H1 (cell line): ENCODE data around the gene ADAMTS17. TPM values are rescaled to one million over a fixed set of nuclear protein-coding genes. Genes with fewer than 3 reads are reported as not detected.

Experiments used
- CTCF ChIA-PET: fragments of 300-600 bp; sonication (Branson Sonifier 250); formaldehyde crosslinking; loops from one replicate; lab custom pipeline; 2021; ENCODE audit not compliant: partially characterized antibody; lab: Charles Lee
- POLR2A ChIA-PET: fragments of 300-600 bp; sonication (Branson Sonifier 250); formaldehyde crosslinking; loops from one replicate; lab custom pipeline; 2021; ENCODE audit warnings: inconsistent platforms; ENCODE audit not compliant: partially characterized antibody; lab: Charles Lee
- DNase-seq, 2 experiments: peaks; one replicate each; pipeline versions ENCODE4 v3.0.0 to v3.0.0-alpha.2; 2010 to 2022; ENCODE audit warnings: low spot score in 2 of 2, low read depth in 1 of 2, mixed read lengths in 1 of 2
- FAIRE-seq: peaks from 2 replicates; lab custom pipeline; 2011; peaks lifted over from hg19 to GRCh38; lab: Jason Lieb, UNC
- H2AFZ ChIP-seq: 2 replicates; pipeline ENCODE4 v1.8.1; 2012; ENCODE audit warnings: low read length, inconsistent platforms
- H2AK5ac ChIP-seq: 2 replicates; pipeline ENCODE4 v1.6.1; 2013; ENCODE audit warnings: low read depth, low read length
- H2BK120ac ChIP-seq: replicated peaks from 2 replicates; pipeline ENCODE3; 2013; ENCODE audit warnings: low read depth, low read length, inconsistent platforms
- H2BK12ac ChIP-seq: 2 replicates; pipeline ENCODE4 v1.6.1; 2013; ENCODE audit warnings: low read depth, low read length
- H2BK15ac ChIP-seq: 2 replicates; pipeline ENCODE4 v1.6.1; 2013; ENCODE audit warnings: low read length
- H2BK20ac ChIP-seq: 2 replicates; pipeline ENCODE4 v1.6.1; 2013; ENCODE audit warnings: low read length
- H2BK5ac ChIP-seq: 2 replicates; pipeline ENCODE4 v1.6.1; 2013; ENCODE audit warnings: low read depth, low read length
- H3K14ac ChIP-seq: 2 replicates; pipeline ENCODE4 v1.6.1; 2013; ENCODE audit warnings: inconsistent platforms; ENCODE audit not compliant: insufficient read length
- H3K18ac ChIP-seq: 2 replicates; pipeline ENCODE4 v1.6.1; 2013; ENCODE audit warnings: low read length; ENCODE audit errors: extremely low read depth
- H3K23ac ChIP-seq: 2 replicates; pipeline ENCODE4 v1.6.1; 2013; ENCODE audit warnings: inconsistent platforms; ENCODE audit not compliant: insufficient read length
- H3K23me2 ChIP-seq: 2 replicates; pipeline ENCODE4 v1.6.1; 2013; ENCODE audit warnings: low read depth, low read length
- H3K27ac ChIP-seq: 2 replicates; pipeline ENCODE4 v1.6.1; 2011; ENCODE audit warnings: low read depth, low read length, inconsistent platforms
- H3K27me3 ChIP-seq, 4 experiments: replicated peaks in 1 of 4; 1 replicate in 1 of 4; 2 replicates in 3 of 4; pipeline versions ENCODE4 v1.6.1 to v1.8.1; 2011 to 2013; ENCODE audit warnings: low read length in 3 of 4, mild to moderate bottlenecking in 3 of 4, inconsistent platforms in 2 of 4, mixed read lengths in 2 of 4, moderate library complexity in 1 of 4; ENCODE audit not compliant: control insufficient read depth in 3 of 4, insufficient read depth in 3 of 4; ENCODE audit errors: extremely low read depth in 1 of 4
- H3K36me3 ChIP-seq, 4 experiments: 2 replicates each; pipeline versions ENCODE4 v1.6.1 to v1.8.1; 2011 to 2013; ENCODE audit warnings: mild to moderate bottlenecking in 4 of 4, low read length in 3 of 4, moderate library complexity in 2 of 4, control low read depth in 1 of 4, inconsistent platforms in 1 of 4; ENCODE audit not compliant: insufficient read depth in 4 of 4, control insufficient read depth in 2 of 4
- H3K4ac ChIP-seq: replicated peaks from 2 replicates; pipeline ENCODE3; 2013; ENCODE audit warnings: low read length, low read depth, mixed read lengths, inconsistent platforms; ENCODE audit not compliant: insufficient read length
- H3K4me1 ChIP-seq, 4 experiments: replicated peaks in 1 of 4; 1 replicate in 1 of 4; 2 replicates in 3 of 4; pipeline versions ENCODE4 v1.6.1 to v1.8.1; 2011 to 2013; ENCODE audit warnings: low read length in 3 of 4, inconsistent platforms in 2 of 4, mixed read lengths in 1 of 4; ENCODE audit not compliant: insufficient read depth in 4 of 4, control insufficient read depth in 3 of 4
- H3K4me2 ChIP-seq, 2 experiments: 2 replicates each; pipeline versions ENCODE4 v1.6.1 to v1.8.1; 2011 to 2013; ENCODE audit warnings: low read depth in 2 of 2, low read length in 2 of 2, control low read depth in 1 of 2, inconsistent platforms in 1 of 2, mild to moderate bottlenecking in 1 of 2; ENCODE audit not compliant: insufficient read depth in 1 of 2
- H3K4me3 ChIP-seq, 4 experiments: fragments of 200-600, 300-600 bp in 1 of 4; sonication (generic), shearing (Covaris generic), sonication (Bioruptor Twin) in 1 of 4; 2 replicates each; pipeline versions ENCODE4 v1.5.1 to v1.8.1; 2011 to 2016; ENCODE audit warnings: low read length in 4 of 4, low read depth in 3 of 4, control low read depth in 2 of 4, inconsistent platforms in 2 of 4, mild to moderate bottlenecking in 2 of 4, mixed read lengths in 1 of 4, moderate library complexity in 1 of 4; ENCODE audit not compliant: insufficient read depth in 2 of 4; ENCODE audit errors: extremely low read depth in 1 of 4
- H3K56ac ChIP-seq: replicated peaks from 2 replicates; pipeline ENCODE3; 2013; ENCODE audit warnings: low read depth, mild to moderate bottlenecking, mixed read lengths, low read length, inconsistent platforms; ENCODE audit not compliant: insufficient read length
- H3K79me1 ChIP-seq: 2 replicates; pipeline ENCODE4 v1.6.1; 2013; ENCODE audit warnings: low read depth, low read length, control low read depth
- H3K79me2 ChIP-seq, 2 experiments: 2 replicates each; pipeline versions ENCODE4 v1.6.1 to v1.8.1; 2012 to 2013; ENCODE audit warnings: low read length in 2 of 2, mild to moderate bottlenecking in 2 of 2, inconsistent platforms in 1 of 2; ENCODE audit not compliant: insufficient read depth in 2 of 2, control insufficient read depth in 1 of 2
- H3K9ac ChIP-seq, 4 experiments: replicated peaks in 1 of 4; 1 replicate in 1 of 4; 2 replicates in 3 of 4; pipeline versions ENCODE4 v1.6.1 to v1.8.1; 2011 to 2013; ENCODE audit warnings: low read depth in 3 of 4, low read length in 3 of 4, control low read depth in 2 of 4, mild to moderate bottlenecking in 2 of 4, moderate library complexity in 2 of 4, inconsistent platforms in 1 of 4; ENCODE audit errors: extremely low read depth in 1 of 4
- H3K9me3 ChIP-seq, 2 experiments: 2 replicates each; pipeline versions ENCODE4 v1.6.1 to v1.8.1; 2012 to 2013; ENCODE audit warnings: mild to moderate bottlenecking in 2 of 2, moderate library complexity in 2 of 2, control low read depth in 1 of 2, inconsistent platforms in 1 of 2, low read depth in 1 of 2, low read length in 1 of 2, mixed read lengths in 1 of 2; ENCODE audit not compliant: insufficient read depth in 2 of 2
- H4K20me1 ChIP-seq, 2 experiments: replicated peaks in 1 of 2; 2 replicates each; pipeline versions ENCODE3 to v1.8.1; 2011 to 2013; ENCODE audit warnings: inconsistent platforms in 2 of 2, low read length in 2 of 2, mild to moderate bottlenecking in 1 of 2; ENCODE audit not compliant: insufficient read depth in 2 of 2, control insufficient read depth in 1 of 2
- H4K5ac ChIP-seq: 2 replicates; pipeline ENCODE4 v1.6.1; 2013; ENCODE audit warnings: low read length, low read depth, mixed read lengths, inconsistent platforms; ENCODE audit not compliant: insufficient read length
- H4K8ac ChIP-seq: 2 replicates; pipeline ENCODE4 v1.8.0; 2013; ENCODE audit warnings: mild to moderate bottlenecking, moderate library complexity, low read length, inconsistent platforms; ENCODE audit not compliant: insufficient read depth; ENCODE audit errors: extremely low read depth
- H4K91ac ChIP-seq: replicated peaks from 2 replicates; pipeline ENCODE3; 2013; ENCODE audit warnings: low read length, mixed read lengths, inconsistent platforms; ENCODE audit not compliant: insufficient read length
- BRCA1 ChIP-seq: IDR thresholded peaks from 2 replicates; pipeline ENCODE4 v1.6.1; 2012; ENCODE audit warnings: low read depth, low read length, improper control_type of control experiment
- GABPA ChIP-seq: IDR thresholded peaks from 2 replicates; pipeline ENCODE4 v1.6.1; 2011; ENCODE audit warnings: mild to moderate bottlenecking, low read length, moderate library complexity, borderline replicate concordance; ENCODE audit not compliant: insufficient read depth
- JUND ChIP-seq: IDR thresholded peaks from 2 replicates; pipeline ENCODE4 v1.6.1; 2011; ENCODE audit warnings: mild to moderate bottlenecking, improper control_type of control experiment, low read length
- SAP30 ChIP-seq: fragments of 300-600 bp; sonication (generic); IDR thresholded peaks from 2 replicates; pipeline ENCODE4 v1.7.1; 2012; ENCODE audit warnings: low read length, moderate library complexity, mild to moderate bottlenecking, inconsistent platforms; ENCODE audit not compliant: insufficient read depth, insufficient replicate concordance
- SP4 ChIP-seq: IDR thresholded peaks from 2 replicates; pipeline ENCODE4 v1.6.1; 2012; ENCODE audit warnings: low read length, inconsistent platforms
- TBP ChIP-seq: IDR thresholded peaks from 2 replicates; pipeline ENCODE4 v1.6.1; 2011; ENCODE audit warnings: low read depth, low read length, improper control_type of control experiment
- YY1 ChIP-seq: IDR thresholded peaks from 2 replicates; pipeline ENCODE4 v1.6.1; 2011; ENCODE audit warnings: low read depth, mild to moderate bottlenecking, low read length
- WGBS, 2 experiments: shearing (Covaris generic) in 1 of 2; methylation state at CpG; one replicate each; pipeline versions ENCODE4 v1.1.6 to v1.1.7; 2013 to 2015; ENCODE audit warnings: low lambda C conversion rate in 2 of 2, mixed read lengths in 2 of 2, inconsistent platforms in 1 of 2, low coverage in 1 of 2, missing lambda C conversion rate in 1 of 2; ENCODE audit not compliant: insufficient replicate concordance in 2 of 2, insufficient coverage in 1 of 2, insufficient read length in 1 of 2; ENCODE audit errors: extremely low coverage in 1 of 2, missing lambda C conversion rate in 1 of 2; 5-methylcytosine and 5-hydroxymethylcytosine counted together
- polyA plus RNA-seq, 7 experiments: library from polyadenylated mRNA; depleted of rRNA in 3 of 7; stranded (reverse) in 5 of 7; unstranded in 2 of 7; fragments of >200 nt in 5 of 7; fragments of 200-250 nt in 2 of 7; gene quantifications; 1 replicate in 5 of 7; 2 replicates in 1 of 7; 4 replicates in 1 of 7; pipeline versions ENCODE4 v1.2.1 to v1.2.3, GENCODE V29; 2011 to 2013; ENCODE audit warnings: missing spikeins in 2 of 7, mixed read lengths in 2 of 7
- total RNA-seq: library from RNA; stranded (reverse); fragmentation: NEBNext Ultra II Directional; extraction: Animal tissue kit (Norgen Biotek cat#: 25700); gene quantifications from 2 replicates; pipeline ENCODE4 v1.2.1, GENCODE V29; 2021

ADAMTS17 gene
- total and polyA plus RNA-seq, 2 of the 8 experiments (the other 6 are each of a cell fraction or from before 2014, with no cell fraction given), result 0.51 to 1.7 TPM

DNA sequence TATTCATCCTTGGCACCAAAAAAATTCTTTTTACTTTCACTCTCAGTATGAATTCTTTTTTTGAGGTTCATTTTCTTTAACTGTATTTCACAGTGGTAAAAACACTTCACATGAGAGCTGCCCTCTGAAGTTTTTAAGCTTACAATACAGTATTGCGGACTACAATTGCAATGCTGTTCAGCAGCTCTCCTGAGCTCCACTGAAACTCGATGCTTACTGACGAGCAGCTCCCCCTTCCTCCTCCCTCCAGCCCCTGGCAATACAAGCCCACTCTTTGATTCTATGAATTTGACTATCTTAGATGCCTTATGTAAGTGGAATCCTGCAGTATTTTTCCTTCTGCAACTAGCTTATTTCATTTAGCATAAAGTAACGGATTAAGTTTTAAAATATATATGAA lies 183.4 kb downstream of the ADAMTS17 start:
- no peak overlapping the region for H2AK5ac ChIP-seq
- H2AFZ ChIP-seq, result no peak overlapping the region
- no peak for FAIRE-seq
- CTCF ChIA-PET, result interaction anchor here (0.9 to 1.7 kb wide), 6 partner anchors 9 to 225 kb away, joined by 3 to 7 read pairs (median 4); no protein-coding TSS in a partner anchor
- WGBS, 2 experiments, result 78% methylated on average over 4 of the region's 4 CpGs; no CpG with 5 or more reads in 1 of the 2 experiments
- no peak overlapping the region for H3K9ac ChIP-seq
- no peaks in the 10 kb centered on the region for H3K79me2 ChIP-seq
- no peaks in the 10 kb centered on the region for H3K23me2 ChIP-seq
- H3K18ac ChIP-seq, result no peak overlapping the region
- no peak overlapping the region for H4K91ac ChIP-seq
- no peak overlapping the region for H4K5ac ChIP-seq
- H3K27ac ChIP-seq, result no peak overlapping the region
- H3K23ac ChIP-seq, result no peak overlapping the region
- H4K20me1 ChIP-seq, result no peaks in the 10 kb centered on the region
- no peak overlapping the region for H3K4me3 ChIP-seq
- TF ChIP-seq BRCA1, result no peak
- TF ChIP-seq GABPA, result no peak
- TF ChIP-seq TBP, result no peak
- TF ChIP-seq YY1, result no peak
- TF ChIP-seq SP4, result no peak
- no peak for TF ChIP-seq JUND
- no peak for TF ChIP-seq SAP30
- H3K4me2 ChIP-seq, result no peak overlapping the region
- no peak for DNase-seq
- no peak overlapping the region for H4K8ac ChIP-seq
- POLR2A ChIA-PET, result interaction anchor here (0.7 to 0.9 kb wide), 2 partner anchors 202 to 230 kb away, joined by 3 read pairs; no protein-coding TSS in a partner anchor
- no peak overlapping the region for H2BK5ac ChIP-seq
- H3K79me1 ChIP-seq, result no peaks in the 10 kb centered on the region
- H3K56ac ChIP-seq, result no peak overlapping the region
- no peak overlapping the region for H2BK15ac ChIP-seq
- no peak overlapping the region for H3K4ac ChIP-seq
- no peak overlapping the region for H2BK20ac ChIP-seq
- no peaks in the 10 kb centered on the region for H3K4me1 ChIP-seq
- H3K9me3 ChIP-seq, result no peaks in the 10 kb centered on the region
- no peaks in the 10 kb centered on the region for H3K36me3 ChIP-seq
- no peaks in the 10 kb centered on the region for H3K27me3 ChIP-seq
- H2BK12ac ChIP-seq, result no peak overlapping the region
- no peak overlapping the region for H3K14ac ChIP-seq
- H2BK120ac ChIP-seq, result no peak overlapping the region
